WTC11 (cell line): ENCODE measurements around the gene HES1. TPM values are rescaled to one million over a fixed set of nuclear protein-coding genes. Genes with fewer than 3 reads are reported as not detected.
A peak's percentile ranks its signal among the peaks of the same experiment; 100 is the strongest.

Experiments used
- ATAC-seq: fragments of 200-7000 bp; cut with Tn5 transposase; 2 replicates; pipeline ENCODE4 v1.10.0; 2021; ENCODE audit warnings: mild to moderate bottlenecking, moderate library complexity
- CTCF ChIA-PET: fragments of 300-600 bp; sonication (Branson Sonifier 250); formaldehyde crosslinking; loops from one replicate; lab custom pipeline; 2021; ENCODE audit warnings: antibody characterized with exemption; lab: Charles Lee
- POLR2A ChIA-PET: fragments of 350-600 bp; sonication (Branson Sonifier 250); formaldehyde crosslinking; loops from one replicate; lab custom pipeline; 2021; ENCODE audit warnings: antibody characterized with exemption; lab: Charles Lee
- DNase-seq: peaks from one replicate; pipeline ENCODE4 v3.0.0; 2021; ENCODE audit warnings: low spot score
- H3K27ac Mint-ChIP-seq: 2 replicates; pipeline ENCODE4 v1.8.0; 2021; ENCODE audit warnings: mixed read lengths
- H3K27me3 Mint-ChIP-seq: 2 replicates; pipeline ENCODE4 v1.8.0; 2021; ENCODE audit warnings: low read depth, mild to moderate bottlenecking, moderate library complexity, mixed read lengths
- H3K36me3 Mint-ChIP-seq: 2 replicates; pipeline ENCODE4 v1.8.0; 2021; ENCODE audit warnings: mixed read lengths
- H3K4me1 Mint-ChIP-seq: 2 replicates; pipeline ENCODE4 v1.8.0; 2022; ENCODE audit warnings: mixed read lengths
- H3K4me3 Mint-ChIP-seq: 2 replicates; pipeline ENCODE4 v1.8.0; 2021; ENCODE audit warnings: mild to moderate bottlenecking, moderate library complexity, mixed read lengths
- H3K9me3 Mint-ChIP-seq: 2 replicates; pipeline ENCODE4 v1.8.0; 2021; ENCODE audit warnings: mixed read lengths
- ARID4B ChIP-seq: sonication (generic); formaldehyde crosslinking; IDR thresholded peaks from 2 replicates; pipeline ENCODE4 v1.8.0; 2023; ENCODE audit warnings: missing genetic modification reagents, mild to moderate bottlenecking, borderline replicate concordance
- E2F1 ChIP-seq: sonication (generic); formaldehyde crosslinking; IDR thresholded peaks from 2 replicates; pipeline ENCODE4 v1.8.0; 2022; ENCODE audit warnings: mild to moderate bottlenecking, missing genetic modification reagents
- E2F5 ChIP-seq: sonication (generic); formaldehyde crosslinking; IDR thresholded peaks from 2 replicates; pipeline ENCODE4 v1.8.1; 2022; ENCODE audit warnings: mild to moderate bottlenecking, moderate library complexity, missing genetic modification reagents
- ELF4 ChIP-seq: sonication (generic); formaldehyde crosslinking; IDR thresholded peaks from 2 replicates; pipeline ENCODE4 v1.8.1; 2022; ENCODE audit warnings: low read depth, mild to moderate bottlenecking, moderate library complexity, missing genetic modification reagents
- GABPB1 ChIP-seq: sonication (generic); formaldehyde crosslinking; IDR thresholded peaks from 2 replicates; pipeline ENCODE4 v1.8.1; 2023; ENCODE audit warnings: mild to moderate bottlenecking, missing genetic modification reagents
- NFE2L1 ChIP-seq: sonication (generic); formaldehyde crosslinking; IDR thresholded peaks from 2 replicates; pipeline ENCODE4 v1.8.1; 2023; ENCODE audit warnings: missing genetic modification reagents
- NR1H2 ChIP-seq: sonication (generic); formaldehyde crosslinking; IDR thresholded peaks from 2 replicates; pipeline ENCODE4 v1.9.0; 2021; ENCODE audit warnings: mild to moderate bottlenecking, moderate library complexity, missing genetic modification reagents
- PRDM15 ChIP-seq: sonication (generic); formaldehyde crosslinking; IDR thresholded peaks from 2 replicates; pipeline ENCODE4 v1.8.0; 2022; ENCODE audit warnings: missing genetic modification reagents
- SMAD3 ChIP-seq: sonication (generic); formaldehyde crosslinking; IDR thresholded peaks from 2 replicates; pipeline ENCODE4 v1.8.0; 2022; ENCODE audit warnings: missing genetic modification reagents, mild to moderate bottlenecking, borderline replicate concordance
- SOX15 ChIP-seq: fragments of 250-450 bp; sonication (Bioruptor Pico); IDR thresholded peaks from 2 replicates; pipeline ENCODE4 v1.9.0; 2021; ENCODE audit warnings: mild to moderate bottlenecking
- USF2 ChIP-seq: sonication (generic); formaldehyde crosslinking; IDR thresholded peaks from 2 replicates; pipeline ENCODE4 v1.8.1; 2023; ENCODE audit warnings: mild to moderate bottlenecking, missing genetic modification reagents, moderate library complexity
- total RNA-seq: library from RNA; stranded (reverse); gene quantifications from 3 replicates; pipeline ENCODE4 v1.2.3, GENCODE V29; 2021

The HES1 gene
- total RNA-seq, 1 experiment from 2014 or later, result 28.4 TPM

GRCh38 chr3:194111336-194111735 is 24.6 kb upstream of the HES1 start (continued):
- TF ChIP-seq SOX15 (CRISPR knock-in tag), result no peak
- no peak for TF ChIP-seq PRDM15 (CRISPR knock-in tag)
- TF ChIP-seq E2F5, result no peak
- TF ChIP-seq NFE2L1 (CRISPR knock-in tag), result no peak
- TF ChIP-seq NR1H2, result no peak
- TF ChIP-seq ELF4 (CRISPR knock-in tag), result no peak
- no peak for TF ChIP-seq ARID4B

GRCh38 chr3:194112120-194113106 is 23.5 kb upstream of the HES1 start:
- ATAC-seq (peak; percentile 36; the same call in 1 of the 2 replicates), DNase-seq (no peak)
- CTCF ChIA-PET, result no interaction called here

GRCh38 chr3:194114123-194114522 is 21.8 kb upstream of the HES1 start:
- no peaks in the 10 kb centered on the region for H3K36me3 Mint-ChIP-seq
- no peak overlapping the region for H3K4me3 Mint-ChIP-seq
- peak overlapping the region; percentile 43; the same call in 1 of the 2 replicates for H3K27ac Mint-ChIP-seq
- H3K4me1 Mint-ChIP-seq, result peaks cover 19% of the 10 kb centered on the region
- CTCF ChIA-PET, result interaction anchor here (0.6 kb wide), 1 partner anchor 857 kb away, joined by 3 read pairs; no protein-coding TSS in a partner anchor
- POLR2A ChIA-PET, result no interaction called here
- no peaks in the 10 kb centered on the region; the same call in 1 of the 2 replicates for H3K27me3 Mint-ChIP-seq
- ATAC-seq (no peak), DNase-seq (no peak)
- H3K9me3 Mint-ChIP-seq, result no peaks in the 10 kb centered on the region
- TF ChIP-seq USF2 (CRISPR knock-in tag), result no peak
- TF ChIP-seq E2F1 (CRISPR knock-in tag), result no peak
- TF ChIP-seq, all 79 proteins: peak for 0

More at GRCh38 chr3:194112120-194113106, 23.5 kb upstream of the HES1 start:
- POLR2A ChIA-PET, result no interaction called here
- no peaks in the 10 kb centered on the region for H3K36me3 Mint-ChIP-seq
- TF ChIP-seq SMAD3 (CRISPR knock-in tag) (no peak), GABPB1 (CRISPR knock-in tag) (peak; percentile 86)
- no peak overlapping the region for H3K4me3 Mint-ChIP-seq
- no peak overlapping the region for H3K27ac Mint-ChIP-seq
- peaks cover 18% of the 10 kb centered on the region for H3K4me1 Mint-ChIP-seq
- no peaks in the 10 kb centered on the region for H3K9me3 Mint-ChIP-seq
- H3K27me3 Mint-ChIP-seq, result no peaks in the 10 kb centered on the region; the same call in 1 of the 2 replicates
